H9 (cell line): ENCODE measurements around the gene SEC22B. TPM values are rescaled to one million over a fixed set of nuclear protein-coding genes. Genes with fewer than 3 reads are reported as not detected.
"Not testable (repeated sequence)": the region's sequence is repeated elsewhere in the genome, so short reads cannot be mapped to it uniquely, and the experiment has no call there.

ENCODE experiments used
- DNase-seq: peaks from one replicate; pipeline ENCODE4 v3.0.0-alpha.2; 2017
- H2AFZ ChIP-seq: one replicate; pipeline ENCODE4 v1.6.1; 2013; ENCODE audit warnings: mild to moderate bottlenecking, low read length, control low read depth, moderate library complexity
- H2AK5ac ChIP-seq: 2 replicates; pipeline ENCODE4 v1.6.1; 2013; ENCODE audit warnings: low read length, control low read depth, mixed read lengths; ENCODE audit not compliant: insufficient read length
- H2BK120ac ChIP-seq: one replicate; pipeline ENCODE4 v1.6.1; 2013; ENCODE audit warnings: low read depth, mild to moderate bottlenecking, low read length, control low read depth, inconsistent platforms; ENCODE audit not compliant: poor library complexity, severe bottlenecking
- H2BK12ac ChIP-seq: 2 replicates; pipeline ENCODE4 v1.6.1; 2013; ENCODE audit warnings: low read length, control low read depth, mixed read lengths, low read depth; ENCODE audit not compliant: insufficient read length
- H2BK15ac ChIP-seq: 2 replicates; pipeline ENCODE4 v1.6.1; 2013; ENCODE audit warnings: low read depth, low read length, control low read depth
- H2BK20ac ChIP-seq: one replicate; pipeline ENCODE4 v1.6.1; 2013; ENCODE audit warnings: low read depth, mild to moderate bottlenecking, low read length, control low read depth, inconsistent platforms; ENCODE audit not compliant: poor library complexity, severe bottlenecking
- H2BK5ac ChIP-seq: 2 replicates; pipeline ENCODE4 v1.6.1; 2013; ENCODE audit warnings: low read length, control low read depth, mixed read lengths; ENCODE audit not compliant: insufficient read length
- H3K14ac ChIP-seq: 2 replicates; pipeline ENCODE4 v1.6.1; 2013; ENCODE audit warnings: low read length, control low read depth; ENCODE audit not compliant: insufficient read depth
- H3K18ac ChIP-seq: 2 replicates; pipeline ENCODE4 v1.6.1; 2013; ENCODE audit warnings: low read depth, mild to moderate bottlenecking, mixed read lengths, low read length, control low read depth; ENCODE audit not compliant: insufficient read length
- H3K23ac ChIP-seq: 2 replicates; pipeline ENCODE4 v1.6.1; 2013; ENCODE audit warnings: low read length, control low read depth, mixed read lengths, low read depth; ENCODE audit not compliant: insufficient read length
- H3K23me2 ChIP-seq: 2 replicates; pipeline ENCODE4 v1.6.1; 2013; ENCODE audit warnings: low read depth, mild to moderate bottlenecking, mixed read lengths, low read length, control low read depth; ENCODE audit not compliant: insufficient read length, poor library complexity, severe bottlenecking
- H3K27ac ChIP-seq: 2 replicates; pipeline ENCODE4 v1.5.1; 2013; ENCODE audit warnings: low read length, control low read depth, mixed read lengths, low read depth; ENCODE audit not compliant: insufficient read length
- H3K27me3 ChIP-seq: 2 replicates; pipeline ENCODE4 v1.6.1; 2013; ENCODE audit warnings: low read length, control low read depth, inconsistent platforms; ENCODE audit not compliant: insufficient read depth
- H3K4ac ChIP-seq: 2 replicates; pipeline ENCODE4 v1.6.1; 2013; ENCODE audit warnings: low read depth, mild to moderate bottlenecking, control low read depth, inconsistent platforms, low read length, moderate library complexity
- H3K4me1 ChIP-seq: 2 replicates; pipeline ENCODE4 v1.6.1; 2013; ENCODE audit warnings: low read length, control low read depth, inconsistent platforms; ENCODE audit not compliant: insufficient read depth
- H3K4me2 ChIP-seq: 2 replicates; pipeline ENCODE4 v1.6.1; 2013; ENCODE audit warnings: low read length, control low read depth, mixed read lengths; ENCODE audit not compliant: insufficient read length, insufficient read depth
- H3K56ac ChIP-seq: 2 replicates; pipeline ENCODE4 v1.6.1; 2013; ENCODE audit warnings: low read depth, mild to moderate bottlenecking, mixed read lengths, low read length, control low read depth; ENCODE audit not compliant: insufficient read length
- H3K79me1 ChIP-seq: 2 replicates; pipeline ENCODE4 v1.6.1; 2013; ENCODE audit warnings: low read depth, mild to moderate bottlenecking, moderate library complexity, low read length, control low read depth, inconsistent platforms; ENCODE audit not compliant: insufficient read depth, poor library complexity, severe bottlenecking
- H3K79me2 ChIP-seq: 2 replicates; pipeline ENCODE4 v1.6.1; 2013; ENCODE audit warnings: low read length, control low read depth, inconsistent platforms; ENCODE audit not compliant: insufficient read depth
- H3K9ac ChIP-seq: 2 replicates; pipeline ENCODE4 v1.6.1; 2013; ENCODE audit warnings: low read length, control low read depth, mixed read lengths; ENCODE audit not compliant: insufficient read length; ENCODE audit errors: extremely low read depth
- H3K9me3 ChIP-seq: one replicate; pipeline ENCODE4 v1.6.1; 2013; ENCODE audit warnings: low read depth, low read length, inconsistent platforms; ENCODE audit not compliant: control insufficient read depth
- H3T11ph ChIP-seq: one replicate; pipeline ENCODE4 v1.6.1; 2013; ENCODE audit warnings: mild to moderate bottlenecking, low read length, control low read depth, inconsistent platforms
- H4K20me1 ChIP-seq: one replicate; pipeline ENCODE4 v1.6.1; 2013; ENCODE audit not compliant: control insufficient read depth, insufficient read length, insufficient read depth
- H4K5ac ChIP-seq: 2 replicates; pipeline ENCODE4 v1.6.1; 2013; ENCODE audit warnings: low read depth, mild to moderate bottlenecking, mixed read lengths, low read length, control low read depth; ENCODE audit not compliant: insufficient read length
- H4K8ac ChIP-seq: replicated peaks from 2 replicates; pipeline ENCODE4 v1.6.1; 2013; ENCODE audit warnings: low read length, control low read depth, mixed read lengths, low read depth; ENCODE audit not compliant: insufficient read length
- H4K91ac ChIP-seq: 2 replicates; pipeline ENCODE4 v1.6.1; 2013; ENCODE audit warnings: low read depth, mild to moderate bottlenecking, moderate library complexity, mixed read lengths, low read length, control low read depth; ENCODE audit not compliant: insufficient read length
- H3K27ac Mint-ChIP-seq, 3 experiments: 2 replicates in 2 of 3; 3 replicates in 1 of 3; pipeline ENCODE4 v1.8.0; 2020 to 2021; ENCODE audit warnings: mixed read lengths in 3 of 3, mild to moderate bottlenecking in 1 of 3, moderate library complexity in 1 of 3
- H3K27me3 Mint-ChIP-seq: 2 replicates; pipeline ENCODE4 v1.8.0; 2021; ENCODE audit warnings: low read depth, mild to moderate bottlenecking, moderate library complexity, mixed read lengths
- H3K36me3 Mint-ChIP-seq, 3 experiments: 2 replicates in 2 of 3; 3 replicates in 1 of 3; pipeline ENCODE4 v1.8.0; 2020 to 2021; ENCODE audit warnings: low read depth in 3 of 3, mixed read lengths in 3 of 3; ENCODE audit not compliant: insufficient read depth in 1 of 3
- H3K4me1 Mint-ChIP-seq, 2 experiments: 2 replicates each; pipeline ENCODE4 v1.8.0; 2020; ENCODE audit warnings: mixed read lengths in 2 of 2
- H3K4me3 Mint-ChIP-seq, 2 experiments: 2 replicates in 1 of 2; 3 replicates in 1 of 2; pipeline ENCODE4 v1.8.0; 2020 to 2021; ENCODE audit warnings: mild to moderate bottlenecking in 2 of 2, mixed read lengths in 2 of 2, moderate library complexity in 1 of 2
- H3K9me3 Mint-ChIP-seq, 2 experiments: 2 replicates in 1 of 2; 3 replicates in 1 of 2; pipeline ENCODE4 v1.8.0; 2020; ENCODE audit warnings: mild to moderate bottlenecking in 2 of 2, mixed read lengths in 2 of 2, moderate library complexity in 1 of 2
- WGBS: extraction: QIAGEN DNeasy Blood & Tissue Kit; methylation state at CpG from one replicate; pipeline ENCODE4 v1.1.7; 2013; ENCODE audit warnings: missing lambda C conversion rate, low lambda C conversion rate, mixed read lengths; ENCODE audit not compliant: insufficient read length; ENCODE audit errors: extremely low coverage; 5-methylcytosine and 5-hydroxymethylcytosine counted together
- total RNA-seq: library from RNA; stranded (reverse); gene quantifications from 2 replicates; pipeline ENCODE4 v1.2.1, GENCODE V29; 2021

SEC22B gene
- total RNA-seq, 1 experiment from 2014 or later: 13.9 TPM

- H4K8ac ChIP-seq, H3K4me1 ChIP-seq, H3K4me1 Mint-ChIP-seq, H3K18ac ChIP-seq, H2BK120ac ChIP-seq, H3K9me3 ChIP-seq, H2BK5ac ChIP-seq, H3K36me3 Mint-ChIP-seq, H3K27me3 Mint-ChIP-seq, H3K79me2 ChIP-seq, H3K9ac ChIP-seq, DNase-seq, H3K79me1 ChIP-seq, H3K4ac ChIP-seq, H2AFZ ChIP-seq, H3K14ac ChIP-seq, H3K27ac ChIP-seq, H2BK15ac ChIP-seq, H3K27me3 ChIP-seq, H4K20me1 ChIP-seq, H3K23me2 ChIP-seq, H3K4me2 ChIP-seq, H2AK5ac ChIP-seq, H2BK12ac ChIP-seq, H3K9me3 Mint-ChIP-seq, H3K23ac ChIP-seq, H4K91ac ChIP-seq, H3T11ph ChIP-seq, H2BK20ac ChIP-seq, H3K56ac ChIP-seq, H3K4me3 Mint-ChIP-seq, H3K27ac Mint-ChIP-seq, H4K5ac ChIP-seq: not testable (repeated sequence)
- WGBS: no CpG with 5 or more reads among the region's 3 CpGs
Observed at GRCh38 chr1:120217175-120217929, 41.0 kb upstream of the SEC22B start.

GRCh38 chr1:120213606-120214005, 37.3 kb upstream of the SEC22B start:
- H3K4ac ChIP-seq, H3K9me3 ChIP-seq, H3K18ac ChIP-seq, H3K9me3 Mint-ChIP-seq, H3K27me3 Mint-ChIP-seq, H3K27me3 ChIP-seq, H3K27ac Mint-ChIP-seq, H3K14ac ChIP-seq, H3K4me3 Mint-ChIP-seq, H4K8ac ChIP-seq, H3T11ph ChIP-seq, H3K36me3 Mint-ChIP-seq, H4K5ac ChIP-seq, H2AK5ac ChIP-seq, H4K91ac ChIP-seq, H3K79me1 ChIP-seq, H2BK20ac ChIP-seq, DNase-seq, H3K27ac ChIP-seq, H3K9ac ChIP-seq, H3K4me2 ChIP-seq, H3K56ac ChIP-seq, H2BK5ac ChIP-seq, H2BK15ac ChIP-seq, H3K4me1 ChIP-seq, H3K23ac ChIP-seq, H2BK12ac ChIP-seq, H4K20me1 ChIP-seq, H2BK120ac ChIP-seq, H3K4me1 Mint-ChIP-seq, H3K79me2 ChIP-seq, H3K23me2 ChIP-seq, H2AFZ ChIP-seq: not testable (repeated sequence)
- no CpG with 5 or more reads among the region's 2 CpGs for whole genome bisulfite sequencing
